GM19240 (cell line): ENCODE results near the gene C9.
"Not testable (repeated sequence)": the region's sequence is repeated elsewhere in the genome, so short reads cannot be mapped to it uniquely, and the experiment has no call there.

Source experiments
- DNase-seq: peaks from one replicate; pipeline ENCODE4 v3.0.0; 2011; ENCODE audit warnings: low spot score; ENCODE audit not compliant: insufficient read length

Gene C9

DNA sequence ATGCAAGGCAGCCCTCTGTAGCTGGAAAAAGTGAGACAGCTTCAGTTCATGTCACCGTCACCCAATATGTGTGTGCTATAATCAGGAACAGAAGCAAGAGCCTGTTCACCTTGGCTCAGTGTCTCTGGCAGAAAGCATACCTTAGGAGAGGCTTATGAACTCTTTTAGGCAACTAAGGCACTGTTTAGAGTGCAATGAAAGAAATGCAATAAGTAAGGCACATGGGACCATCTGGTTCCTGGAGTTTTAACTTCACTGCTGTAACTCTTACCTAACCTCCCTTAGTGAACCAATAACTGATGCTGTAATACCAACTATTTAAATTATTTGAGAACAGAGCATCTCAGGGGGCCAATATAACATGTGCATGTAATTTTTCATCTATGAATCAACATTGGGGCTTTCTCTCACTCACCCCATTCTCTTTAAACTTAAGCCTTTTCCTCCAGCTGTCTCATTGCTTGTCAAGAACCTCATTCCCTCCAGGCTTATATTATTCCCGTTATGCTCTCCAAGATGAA, 32.4 kb downstream of the C9 start:
- DNase-seq = no peak

DNA sequence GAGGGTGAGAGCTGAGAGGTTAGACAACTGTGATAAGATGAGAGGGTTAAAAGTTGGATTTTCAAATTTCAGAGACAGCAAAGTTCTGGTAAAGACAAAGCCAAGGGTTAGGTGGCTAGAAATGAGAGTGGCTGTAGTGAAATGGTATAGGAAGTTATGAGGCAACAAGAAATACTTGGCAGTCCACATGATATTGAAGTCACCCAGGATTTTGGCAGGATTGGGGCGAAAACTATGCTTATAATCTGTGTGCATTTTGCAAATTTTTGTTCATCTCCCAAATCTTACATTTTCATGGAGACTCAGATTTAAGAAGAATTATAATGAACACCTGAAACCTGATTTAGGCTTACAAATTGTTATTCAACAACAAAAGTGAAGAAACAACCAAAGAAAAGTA, 35.6 kb downstream of the C9 start:
- no peak for DNase-seq

DNA sequence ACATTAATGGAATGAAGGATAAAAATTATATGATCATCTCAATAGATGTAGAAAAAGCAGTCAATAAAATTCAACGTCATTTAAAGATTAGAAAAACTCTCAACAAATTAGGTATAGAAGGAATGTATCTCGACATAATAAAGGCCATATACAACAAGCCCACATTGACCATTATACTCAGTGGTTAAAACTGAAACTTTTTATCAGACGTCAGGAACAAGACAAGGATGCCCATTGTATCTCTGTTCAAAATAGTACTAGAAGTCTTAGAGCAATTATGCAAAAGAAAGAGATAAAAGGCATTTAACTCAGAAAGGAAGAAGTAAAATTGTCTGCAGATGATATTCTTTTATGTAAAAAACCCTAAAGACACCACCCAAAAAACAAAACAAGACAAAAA, 40.8 kb downstream of the C9 start:
- no peak for DNase-seq

DNA sequence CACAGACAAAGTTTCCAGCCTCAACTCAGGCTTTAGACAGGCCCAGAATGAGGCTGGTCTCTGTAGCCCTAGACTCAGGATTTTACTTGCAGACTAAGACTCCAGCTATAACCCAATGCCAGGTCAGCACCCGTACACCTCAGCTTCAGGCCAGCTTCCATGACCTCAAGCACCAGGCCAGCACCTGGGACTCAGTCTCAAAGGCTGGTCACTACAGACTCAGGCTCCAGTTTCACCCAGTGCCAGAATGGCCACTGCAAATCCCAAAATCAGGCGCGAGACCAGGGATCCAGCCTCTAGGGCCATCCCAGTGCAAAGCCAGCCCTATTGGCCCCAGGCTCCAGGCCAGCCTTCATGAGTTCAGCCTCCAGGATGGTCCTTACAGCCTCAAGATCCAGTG, 44.9 kb downstream of the C9 start:
- no peak for DNase-seq

DNA sequence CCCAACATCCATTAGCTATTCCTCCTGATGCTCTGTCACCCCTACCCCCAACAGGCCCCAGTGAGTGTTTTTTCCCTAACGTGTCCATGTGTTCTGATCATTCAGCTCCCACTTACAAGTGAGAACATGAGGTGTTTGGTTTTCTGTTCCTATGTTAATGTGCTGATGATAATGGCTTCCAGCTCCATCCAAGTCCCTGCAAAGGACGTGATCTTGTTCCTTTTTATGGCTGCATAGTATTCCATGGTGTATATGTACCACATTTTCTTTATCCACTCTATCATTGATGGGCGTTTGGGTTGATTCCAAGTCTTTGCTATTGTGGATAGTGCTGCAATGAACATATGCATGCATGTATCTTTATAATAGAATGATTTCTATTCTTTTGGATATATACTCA, 47.8 kb downstream of the C9 start:
- not testable (repeated sequence) for DNase-seq

DNA sequence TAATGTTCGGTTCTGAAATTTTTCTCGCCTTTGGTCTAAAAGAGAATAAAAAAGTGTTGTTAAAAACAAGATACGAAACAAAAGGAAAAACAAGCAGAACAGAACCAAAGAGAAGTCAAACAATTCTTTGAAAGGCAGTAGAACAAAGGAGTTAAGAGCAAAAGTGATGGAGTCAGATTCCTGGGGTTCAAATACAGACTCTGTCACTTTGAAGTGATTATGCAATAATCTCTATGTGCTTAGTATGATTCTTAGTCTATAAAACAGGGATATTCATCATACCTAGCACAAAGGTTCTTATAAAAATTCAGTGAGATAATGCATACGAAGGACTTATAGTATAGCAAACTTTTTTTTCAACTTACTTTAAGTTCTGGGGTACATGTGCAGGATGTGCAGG, 48.3 kb downstream of the C9 start:
- no peak for DNase-seq

DNA sequence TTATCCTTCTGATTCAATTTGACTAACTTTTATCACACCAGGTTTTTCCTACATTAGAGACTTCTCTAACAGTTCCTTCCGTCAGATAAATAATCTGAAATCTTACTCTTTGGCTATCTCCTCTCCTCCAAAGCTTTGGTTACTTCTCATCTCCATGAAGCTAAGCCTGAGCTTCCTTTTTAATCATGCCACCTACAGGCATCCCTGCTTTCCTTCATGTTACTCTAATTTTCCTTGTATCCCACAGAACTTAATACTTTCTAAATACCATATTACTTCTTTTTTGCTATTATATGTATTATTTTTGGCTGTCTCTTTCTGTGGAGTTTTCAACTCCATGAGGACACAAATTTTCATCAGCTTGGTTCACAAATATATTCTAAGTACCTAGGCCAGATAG, 49.7 kb downstream of the C9 start:
- DNase-seq = no peak

DNA sequence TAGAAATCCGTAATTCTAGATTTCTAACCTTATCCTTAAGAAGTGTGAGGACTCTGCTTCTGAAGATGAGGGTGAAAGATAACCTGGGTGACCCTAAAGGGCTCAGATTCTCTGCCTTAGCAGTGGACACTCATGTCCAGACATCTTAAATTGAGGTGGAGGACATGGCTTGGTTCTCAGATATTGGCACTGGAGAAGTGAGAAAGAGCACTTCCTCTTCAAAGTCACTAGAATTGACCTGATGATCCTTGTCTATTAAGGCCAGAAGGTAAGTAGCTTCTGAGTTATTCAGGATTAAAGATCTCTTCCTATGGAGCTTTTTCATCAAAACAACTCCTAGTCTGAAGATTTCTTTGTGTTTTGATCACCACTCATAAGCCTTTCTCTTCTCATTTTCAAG, 54.8 kb downstream of the C9 start:
- DNase-seq = no peak

DNA sequence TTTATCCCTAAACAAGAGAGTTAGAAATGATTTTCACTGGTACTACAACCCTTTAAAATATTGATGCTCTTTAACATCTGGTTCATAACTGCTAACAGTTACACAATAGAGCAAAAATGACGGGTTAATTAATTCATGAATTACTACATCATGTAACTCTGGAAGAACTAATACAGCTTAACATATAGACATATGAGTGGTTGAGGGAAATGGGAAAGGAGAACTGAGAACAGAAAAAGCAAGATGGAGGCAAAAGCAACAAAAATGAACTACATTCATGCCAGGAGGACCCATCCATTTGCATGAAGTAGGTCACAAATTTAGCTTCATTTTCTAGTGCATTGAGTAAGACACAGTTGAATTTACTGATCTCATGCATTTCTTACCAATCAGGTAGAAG, 61.8 kb downstream of the C9 start:
- DNase-seq = no peak

DNA sequence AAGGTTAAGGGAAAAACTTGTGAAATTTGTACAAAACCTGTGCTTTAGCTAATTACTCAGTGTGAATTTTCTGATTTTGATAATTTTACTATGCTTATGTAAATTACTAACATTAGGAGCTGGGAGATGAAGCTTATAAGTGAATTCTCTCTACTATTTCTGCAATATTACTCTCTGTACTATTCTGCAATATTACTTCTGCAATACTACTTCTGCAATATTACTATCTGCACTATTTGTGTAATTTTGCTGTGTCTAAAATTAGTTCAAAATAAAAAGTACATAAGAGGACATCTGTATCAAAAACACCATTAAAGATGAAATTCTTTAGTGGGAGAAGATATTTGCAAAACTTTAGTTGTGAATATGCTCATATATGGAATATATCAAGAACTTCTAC, 62.9 kb downstream of the C9 start:
- DNase-seq = no peak

DNA sequence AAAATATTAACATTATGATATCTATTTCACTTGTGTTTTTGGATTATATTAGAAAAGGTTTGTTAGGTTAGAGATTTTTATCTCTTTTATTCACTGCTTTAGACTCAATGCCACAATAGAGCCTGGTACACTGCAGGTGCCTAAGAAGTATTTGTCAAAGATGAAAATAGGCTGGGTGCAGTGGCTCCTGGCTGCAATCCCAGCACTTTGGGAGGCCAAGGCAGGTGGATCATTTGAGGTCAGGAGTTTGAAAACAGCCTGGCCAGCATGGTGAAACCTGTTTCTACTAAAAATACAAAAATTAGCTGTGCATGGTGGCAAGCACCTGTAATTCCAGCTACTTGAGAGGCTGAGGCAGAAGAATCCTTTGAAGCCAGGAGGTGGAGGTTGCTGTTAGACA, 64.3 kb downstream of the C9 start:
- no peak for DNase-seq

DNA sequence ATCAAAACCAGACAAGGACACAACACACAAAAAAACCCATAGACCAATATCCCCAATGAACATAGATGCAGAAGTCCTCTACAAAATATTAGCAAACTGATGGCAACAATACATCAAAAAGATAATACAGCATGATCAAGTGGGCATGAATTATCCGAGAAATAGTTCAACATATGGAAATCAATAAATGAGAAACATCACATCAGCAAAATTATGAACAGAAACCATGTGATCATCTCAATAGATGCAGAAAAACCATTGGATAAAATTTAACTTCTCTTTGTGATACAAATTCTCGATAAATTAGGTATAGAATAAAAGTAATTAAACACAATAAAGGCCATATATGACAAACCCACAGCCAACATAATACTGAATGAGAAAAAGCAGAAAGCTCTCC, 69.6 kb downstream of the C9 start:
- DNase-seq = no peak

DNA sequence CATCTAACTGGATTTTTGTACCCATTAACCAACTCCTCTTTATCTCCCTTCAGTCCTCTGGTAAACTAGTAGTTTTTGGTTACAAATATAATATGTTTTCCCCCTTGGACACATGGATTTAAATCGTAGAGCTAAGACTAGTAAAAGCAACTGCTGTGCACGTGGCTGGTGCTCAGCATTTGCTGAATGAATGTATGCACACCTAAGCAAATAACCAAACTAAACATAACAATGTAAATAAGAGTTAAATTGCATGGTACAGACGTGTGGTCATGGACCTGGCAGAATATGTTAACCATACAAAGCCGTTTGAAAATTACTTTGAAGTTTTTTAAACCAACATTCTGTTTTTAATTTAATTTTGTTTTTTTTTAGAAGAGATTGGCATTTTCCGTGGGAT, 79.7 kb downstream of the C9 start:
- DNase-seq = no peak

DNA sequence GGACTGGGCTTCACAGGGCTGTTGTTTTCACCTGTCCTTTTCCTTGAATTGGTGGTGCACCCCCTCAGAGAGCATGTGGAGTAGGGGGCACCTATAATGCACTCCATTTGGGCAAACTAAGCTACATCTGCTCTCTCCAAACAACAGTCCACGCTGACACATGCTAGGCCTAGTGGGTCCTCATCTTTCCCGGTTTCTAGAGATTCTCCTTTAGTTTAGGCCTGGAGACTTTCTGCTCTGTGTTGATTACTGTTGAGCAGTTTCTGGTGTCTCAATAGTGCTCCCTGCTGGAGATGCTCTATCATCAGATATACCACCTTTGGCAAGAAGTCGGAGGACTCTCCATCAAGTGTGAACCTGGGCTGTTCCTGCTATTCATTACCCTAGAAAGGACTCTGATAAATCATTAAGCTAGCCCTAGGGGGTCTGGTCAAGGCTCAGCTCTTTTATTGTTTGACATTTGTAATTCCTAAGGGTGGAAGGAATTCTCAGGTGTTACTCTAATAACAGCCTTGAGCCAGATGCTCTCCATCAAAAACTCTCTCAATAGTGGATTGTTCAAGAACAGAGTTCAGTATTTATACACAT, 81.0 kb downstream of the C9 start:
- DNase-seq = peak; percentile 8

DNA sequence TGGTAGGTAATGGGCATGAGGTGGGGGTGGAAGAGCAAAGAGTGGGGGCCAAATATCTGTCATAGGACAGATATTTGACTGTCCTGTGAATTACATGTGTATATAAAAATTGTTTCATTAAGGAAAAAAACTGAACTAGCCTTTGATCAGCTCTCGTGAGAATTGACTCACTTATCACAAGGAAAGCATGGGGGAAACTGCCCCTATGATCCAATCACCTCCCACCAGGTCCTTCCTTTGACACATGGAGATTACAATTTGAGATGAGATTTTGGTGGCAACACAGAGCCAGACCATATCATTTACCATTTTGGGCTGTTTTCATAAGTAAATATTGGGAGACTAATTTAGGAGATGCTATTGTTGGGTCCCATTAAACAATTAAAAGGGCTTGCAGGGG, 81.7 kb downstream of the C9 start:
- no peak for DNase-seq

DNA sequence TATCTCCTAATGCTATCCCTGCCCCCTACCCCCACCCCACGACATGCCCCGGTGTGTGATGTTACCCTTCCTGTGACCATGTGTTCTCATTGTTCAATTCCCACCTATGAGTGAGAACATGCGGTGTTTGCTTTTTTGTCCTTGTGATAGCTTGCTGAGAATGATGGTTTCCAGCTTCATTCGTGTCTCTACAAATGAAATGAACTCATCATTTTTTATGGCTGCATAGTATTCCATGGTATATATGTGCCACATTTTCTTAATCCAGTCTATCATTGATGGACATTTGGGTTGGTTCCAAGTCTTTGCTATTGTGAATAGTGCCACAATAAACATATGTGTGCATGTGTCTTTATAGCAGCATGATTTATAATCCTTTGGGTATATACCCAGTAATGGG, 88.4 kb downstream of the C9 start:
- DNase-seq = not testable (repeated sequence)

DNA sequence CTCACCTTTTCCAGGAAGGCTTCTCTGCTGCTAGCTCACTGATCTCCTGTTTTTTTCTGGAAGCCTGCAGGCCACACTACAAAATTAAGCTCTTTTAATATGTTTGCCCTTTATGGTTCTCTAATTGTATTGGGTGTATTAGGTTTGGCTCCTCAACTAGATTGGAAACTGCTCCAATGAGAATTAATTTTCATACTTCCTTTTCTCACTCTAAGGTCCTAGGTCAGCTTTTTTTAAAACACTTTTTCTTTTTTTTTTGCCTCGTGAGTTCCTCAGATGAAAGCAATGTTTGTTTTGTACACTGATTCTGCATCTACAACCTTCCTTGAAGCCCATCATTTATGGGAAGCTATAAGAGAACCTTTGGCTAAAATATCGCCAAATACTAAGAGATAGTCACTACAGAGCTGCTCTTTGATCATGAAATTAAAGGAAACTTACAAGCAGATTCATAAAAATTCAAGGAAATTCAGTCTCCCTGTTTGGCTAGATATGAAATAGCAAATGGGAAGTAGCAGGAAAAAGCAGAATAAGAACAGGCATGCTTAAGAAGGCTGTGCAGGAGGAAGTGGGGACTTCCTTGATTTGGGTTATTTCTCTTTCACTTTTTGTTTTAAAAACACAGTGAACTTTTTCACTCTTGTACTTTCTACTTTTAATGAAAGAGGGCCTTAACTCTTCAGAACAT, 89.8 kb downstream of the C9 start:
- no peak for DNase-seq

DNA sequence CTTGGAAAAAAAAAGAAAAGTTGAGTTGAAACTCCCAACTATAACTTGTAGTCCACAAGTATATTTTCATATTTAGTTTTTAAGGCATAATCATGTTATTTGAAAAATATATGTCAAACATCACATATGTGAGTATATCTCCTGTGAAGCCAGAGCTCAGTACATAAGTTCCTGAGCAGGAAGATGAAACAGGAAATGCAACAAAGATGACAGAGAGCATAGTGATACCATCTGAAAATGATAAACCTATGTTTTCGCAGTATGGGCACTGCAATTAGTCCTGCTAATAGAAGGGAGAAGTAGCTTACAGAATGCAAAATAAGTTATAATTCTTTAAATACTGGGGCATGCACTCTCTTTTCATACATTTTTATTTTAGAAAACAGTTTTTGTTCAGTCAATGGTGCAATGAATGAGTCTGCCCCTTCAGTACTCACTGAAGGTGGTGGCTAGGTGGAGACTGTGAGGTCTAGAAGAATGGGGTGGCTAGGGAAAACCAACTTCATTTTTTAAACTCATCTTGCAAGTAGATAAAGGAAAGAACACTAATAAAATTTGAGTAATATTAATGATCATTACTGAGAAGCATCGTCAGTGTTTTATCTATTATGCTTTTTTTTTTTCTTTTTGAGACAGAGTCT, 90.9 kb downstream of the C9 start:
- no peak for DNase-seq

DNA sequence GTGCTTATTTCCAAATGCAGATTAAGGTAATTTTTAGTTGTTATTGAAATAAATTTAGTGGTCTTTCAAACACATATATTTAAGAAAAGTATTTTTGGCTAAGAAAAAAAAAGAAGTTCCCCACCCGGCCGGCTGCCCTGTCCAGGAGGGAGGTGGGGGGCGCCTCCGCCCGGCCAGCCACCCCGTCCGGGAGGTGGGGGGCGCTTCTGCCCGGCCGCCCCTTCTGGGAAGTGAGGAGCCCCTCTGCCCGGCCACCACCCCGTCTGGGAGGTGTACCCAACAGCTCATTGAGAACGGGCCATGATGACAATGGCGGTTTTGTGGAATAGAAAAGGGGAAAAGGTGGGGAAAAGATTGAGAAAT, 91.4 kb downstream of the C9 start:
- DNase-seq = not testable (repeated sequence)

DNA sequence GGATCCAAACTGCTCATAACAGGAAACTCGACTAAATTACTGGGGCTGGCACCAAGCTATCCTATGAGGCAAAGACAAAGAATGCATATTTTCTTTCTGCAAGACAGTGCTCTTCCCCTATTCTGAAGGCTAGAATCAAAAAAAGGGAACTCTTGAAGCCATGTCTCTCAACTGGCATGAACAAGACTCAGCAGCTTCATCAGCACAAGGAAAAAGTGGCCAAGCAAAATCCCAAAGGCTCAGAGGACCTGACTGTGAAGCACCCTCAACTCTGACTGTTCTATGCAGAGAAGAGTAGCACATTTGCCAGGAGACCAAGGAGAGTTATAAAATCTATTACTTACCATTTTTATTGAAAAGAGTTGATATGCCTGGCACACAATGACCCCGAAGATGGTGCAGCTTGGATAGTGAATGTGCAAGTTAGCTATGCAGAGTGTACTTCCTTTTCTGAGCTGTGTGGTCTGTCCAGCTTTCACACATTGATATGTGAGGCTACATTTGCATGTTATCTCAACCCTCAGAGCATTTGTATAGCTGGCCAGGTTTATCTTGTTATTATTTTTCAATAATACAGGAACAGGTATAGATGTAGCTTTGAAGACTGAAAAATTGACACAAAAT, 94.0 kb downstream of the C9 start:
- no peak for DNase-seq

DNA sequence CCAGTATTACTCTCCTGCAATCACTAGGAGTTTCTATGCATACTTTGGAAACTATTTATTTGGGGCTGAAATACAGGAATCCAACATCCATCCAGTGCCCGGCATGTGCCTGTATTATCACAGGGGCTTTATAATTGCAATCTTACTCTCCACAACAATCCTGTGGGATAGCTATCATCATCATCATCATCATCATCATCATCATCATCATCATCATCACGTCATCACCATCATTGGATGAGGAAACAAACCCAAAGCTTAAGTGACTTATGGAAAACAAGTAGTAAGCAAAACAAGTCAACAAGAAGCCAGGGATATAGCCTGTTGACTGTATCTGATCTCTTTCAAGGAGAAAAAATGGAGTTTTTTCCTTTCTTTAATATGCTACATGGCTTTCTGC, 97.1 kb downstream of the C9 start:
- DNase-seq = no peak

DNA sequence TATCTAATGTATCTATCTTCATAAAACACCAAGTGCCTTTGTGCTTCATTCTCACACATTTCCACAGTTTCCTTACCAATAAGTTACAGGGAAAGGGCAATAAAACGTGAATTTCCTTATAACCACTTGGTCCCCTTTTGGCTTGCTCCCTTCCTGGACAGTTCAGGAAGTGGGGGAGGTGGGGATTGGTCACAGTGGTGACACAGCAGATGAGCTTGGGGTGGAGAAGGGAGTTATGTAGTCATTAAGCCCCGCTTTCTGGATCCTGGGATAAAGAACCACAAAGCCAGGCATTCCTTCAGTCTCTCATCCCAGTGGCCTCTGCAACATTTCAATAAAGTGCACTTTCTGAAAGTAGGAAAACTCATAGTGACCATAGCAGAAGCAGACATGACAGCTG, 97.9 kb downstream of the C9 start:
- no peak for DNase-seq

DNA sequence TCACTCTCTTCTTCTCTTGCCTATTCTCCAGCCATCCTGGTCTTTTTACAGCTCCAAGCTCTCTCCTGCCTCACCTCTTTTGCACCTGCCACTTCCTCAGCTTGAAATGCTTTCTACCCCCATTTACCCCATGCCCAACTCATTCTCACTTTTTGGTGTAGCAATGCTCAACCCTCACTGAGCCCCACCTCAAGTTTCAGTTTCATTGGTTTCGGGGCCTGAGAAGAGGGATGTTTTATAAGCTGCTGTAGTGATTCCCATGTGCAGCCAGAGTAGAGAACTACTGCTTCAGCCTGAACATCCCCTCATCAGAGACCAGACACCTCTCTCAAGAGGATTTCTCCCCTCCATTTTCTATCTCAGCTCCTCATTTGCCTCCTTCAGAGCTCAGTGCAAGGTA, 99.8 kb downstream of the C9 start:
- DNase-seq = peak; percentile 9
